SU-DHL-6 (cell line): ENCODE measurements around the gene MKNK2.

ENCODE experiments used
- H2AFZ ChIP-seq: fragments of 200-600 bp; sonication (generic); 2 replicates; pipeline ENCODE4 v1.6.1; 2014; ENCODE audit warnings: low read depth, mild to moderate bottlenecking, moderate library complexity, mixed read lengths, antibody characterized with exemption, low read length; ENCODE audit not compliant: severe bottlenecking
- H3F3A ChIP-seq: fragments of 200-600 bp; shearing (Covaris generic); 2 replicates; pipeline ENCODE4 v1.6.0; 2016; ENCODE audit warnings: antibody characterized with exemption, mild to moderate bottlenecking; ENCODE audit not compliant: insufficient read depth
- H3K27ac ChIP-seq: fragments of 200-600 bp; sonication (generic); 2 replicates; pipeline ENCODE4 v1.5.1; 2016; ENCODE audit warnings: low read depth, mild to moderate bottlenecking, low read length, moderate library complexity, mixed read lengths
- H3K27me3 ChIP-seq: fragments of 200-600 bp; sonication (generic), shearing (Covaris generic); 2 replicates; pipeline ENCODE4 v1.6.0; 2014; ENCODE audit warnings: mild to moderate bottlenecking, low read length
- H3K36me3 ChIP-seq: fragments of 200-600 bp; sonication (generic); 2 replicates; pipeline ENCODE4 v1.6.1; 2014; ENCODE audit warnings: mild to moderate bottlenecking, low read length, mixed read lengths
- H3K4me2 ChIP-seq: fragments of 300-600, 200-600 bp; shearing (Covaris generic), sonication (generic); 2 replicates; pipeline ENCODE4 v1.6.0; 2014; ENCODE audit warnings: low read length, low read depth, mild to moderate bottlenecking; ENCODE audit not compliant: poor library complexity, severe bottlenecking
- H3K4me3 ChIP-seq: fragments of 200-600 bp; sonication (generic); 2 replicates; pipeline ENCODE4 v1.5.1; 2014; ENCODE audit warnings: antibody characterized with exemption, low read length, mild to moderate bottlenecking, mixed read lengths; ENCODE audit not compliant: insufficient read depth, poor library complexity, severe bottlenecking
- H3K79me2 ChIP-seq: fragments of 200-600 bp; sonication (generic); 2 replicates; pipeline ENCODE4 v1.6.1; 2014; ENCODE audit warnings: mild to moderate bottlenecking, low read length, moderate library complexity; ENCODE audit not compliant: insufficient read depth
- H3K9ac ChIP-seq: fragments of 200-600 bp; sonication (generic); 2 replicates; pipeline ENCODE4 v1.7.0; 2014; ENCODE audit warnings: mild to moderate bottlenecking, low read length
- H3K9me2 ChIP-seq: fragments of 200-600 bp; sonication (generic); replicated peaks from 2 replicates; pipeline ENCODE4 v1.6.1; 2014; ENCODE audit warnings: low read length; ENCODE audit not compliant: insufficient read depth
- H3K9me3 ChIP-seq: fragments of 200-600 bp; sonication (generic); 2 replicates; pipeline ENCODE4 v1.6.1; 2014; ENCODE audit warnings: low read length, mixed read lengths; ENCODE audit not compliant: insufficient read depth
- H4K20me1 ChIP-seq: fragments of 200-600 bp; sonication (generic); 2 replicates; pipeline ENCODE4 v1.6.1; 2014; ENCODE audit warnings: low read depth, mild to moderate bottlenecking, antibody characterized with exemption, low read length, moderate library complexity, mixed read lengths
- CTCF ChIP-seq: fragments of 200-600 bp; sonication (generic); IDR thresholded peaks from one replicate; pipeline ENCODE4 v1.5.1; 2017; ENCODE audit warnings: antibody characterized with exemption, mild to moderate bottlenecking, low read length, moderate library complexity; ENCODE audit not compliant: insufficient read depth, poor library complexity, severe bottlenecking
- EZH2phosphoT487 ChIP-seq: fragments of 200-600 bp; sonication (generic), shearing (Covaris generic); conservative IDR thresholded peaks from 2 replicates; pipeline ENCODE4 v1.6.1; 2018; ENCODE audit warnings: mild to moderate bottlenecking, antibody characterized with exemption, low read length, moderate library complexity, mixed read lengths

The MKNK2 gene

DNA sequence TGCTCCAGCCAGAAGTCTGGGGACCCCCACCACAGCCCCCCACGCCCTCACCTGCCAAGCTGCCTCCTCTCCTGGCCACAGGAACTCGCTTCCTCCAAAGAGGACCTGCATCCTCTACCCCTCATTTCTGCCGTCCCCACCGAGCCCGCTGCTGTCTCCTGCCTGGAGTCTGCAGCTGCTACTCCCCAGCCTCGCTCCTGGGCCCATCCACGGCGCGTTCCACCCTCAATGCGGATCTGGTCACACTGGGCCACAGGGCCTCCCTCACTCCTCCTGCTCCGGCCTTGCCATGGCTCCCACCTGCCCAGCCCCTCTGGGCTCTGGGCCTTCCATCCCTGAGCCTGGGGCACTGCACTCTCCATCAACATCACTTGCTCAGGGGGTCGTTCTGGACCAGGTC lies 39.9 kb downstream of the MKNK2 start:
- Histone ChIP-seq H3K79me2 (0 out of 2 replicates have a peak, but pooled peaks cover 5% of the 10 kb centered on the region), H3K27ac (no peak overlapping the region), H3K36me3 (no peaks in the 10 kb centered on the region), H4K20me1 (no peaks in the 10 kb centered on the region), H3K9me2 (no peaks in the 10 kb centered on the region), H3K4me2 (no peak overlapping the region), H3K9ac (no peak overlapping the region), H3K9me3 (no peaks in the 10 kb centered on the region), H3K4me3 (no peak overlapping the region), H2AFZ (no peak overlapping the region), H3K27me3 (no peaks in the 10 kb centered on the region), H3F3A (0 out of 2 replicates have a peak, but pooled peaks cover 2% of the 10 kb centered on the region)
- TF ChIP-seq CTCF (no peak), EZH2phosphoT487 (no peak)

- Histone ChIP-seq H3F3A (no peaks in the 10 kb centered on the region), H3K4me3 (no peak overlapping the region), H3K9me2 (no peaks in the 10 kb centered on the region), H3K9me3 (no peaks in the 10 kb centered on the region), H3K36me3 (no peaks in the 10 kb centered on the region), H4K20me1 (no peaks in the 10 kb centered on the region), H2AFZ (no peak overlapping the region), H3K9ac (no peak overlapping the region), H3K4me2 (no peak overlapping the region), H3K79me2 (0 out of 2 replicates have a peak, but pooled peaks cover 5% of the 10 kb centered on the region), H3K27me3 (no peaks in the 10 kb centered on the region), H3K27ac (no peak overlapping the region)
- TF ChIP-seq CTCF (no peak), EZH2phosphoT487 (no peak)
These were observed 40.8 kb downstream of the MKNK2 start for GRCh38 chr19:2010135-2010668.

DNA sequence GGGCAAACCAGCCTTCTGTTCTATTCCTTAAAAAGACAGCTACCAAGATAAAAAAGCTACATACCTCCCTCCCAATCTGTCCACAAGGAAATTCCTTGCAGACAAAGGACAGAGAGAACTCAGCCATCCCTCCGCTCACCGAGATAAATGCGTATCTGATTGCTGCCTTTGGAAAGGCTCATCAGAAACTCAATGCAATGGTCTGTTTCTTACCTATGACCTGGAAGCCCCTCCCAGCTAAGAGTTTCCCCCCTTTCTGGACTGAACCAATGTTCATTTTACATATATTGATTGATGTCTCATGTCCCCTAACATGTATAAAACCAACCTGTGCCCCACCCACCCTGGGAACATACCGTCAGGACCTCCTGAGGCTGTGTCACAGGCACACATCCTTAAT lies 47.2 kb downstream of the MKNK2 start:
- Histone ChIP-seq H4K20me1 (no peaks in the 10 kb centered on the region), H3K27ac (no peak overlapping the region), H3K79me2 (no peaks in the 10 kb centered on the region), H3K9me3 (no peaks in the 10 kb centered on the region), H3F3A (no peaks in the 10 kb centered on the region), H3K4me3 (no peak overlapping the region), H3K9ac (no peak overlapping the region), H3K4me2 (no peak overlapping the region), H2AFZ (no peak overlapping the region), H3K27me3 (no peaks in the 10 kb centered on the region), H3K36me3 (no peaks in the 10 kb centered on the region), H3K9me2 (no peaks in the 10 kb centered on the region)
- TF ChIP-seq EZH2phosphoT487 = no peak

DNA sequence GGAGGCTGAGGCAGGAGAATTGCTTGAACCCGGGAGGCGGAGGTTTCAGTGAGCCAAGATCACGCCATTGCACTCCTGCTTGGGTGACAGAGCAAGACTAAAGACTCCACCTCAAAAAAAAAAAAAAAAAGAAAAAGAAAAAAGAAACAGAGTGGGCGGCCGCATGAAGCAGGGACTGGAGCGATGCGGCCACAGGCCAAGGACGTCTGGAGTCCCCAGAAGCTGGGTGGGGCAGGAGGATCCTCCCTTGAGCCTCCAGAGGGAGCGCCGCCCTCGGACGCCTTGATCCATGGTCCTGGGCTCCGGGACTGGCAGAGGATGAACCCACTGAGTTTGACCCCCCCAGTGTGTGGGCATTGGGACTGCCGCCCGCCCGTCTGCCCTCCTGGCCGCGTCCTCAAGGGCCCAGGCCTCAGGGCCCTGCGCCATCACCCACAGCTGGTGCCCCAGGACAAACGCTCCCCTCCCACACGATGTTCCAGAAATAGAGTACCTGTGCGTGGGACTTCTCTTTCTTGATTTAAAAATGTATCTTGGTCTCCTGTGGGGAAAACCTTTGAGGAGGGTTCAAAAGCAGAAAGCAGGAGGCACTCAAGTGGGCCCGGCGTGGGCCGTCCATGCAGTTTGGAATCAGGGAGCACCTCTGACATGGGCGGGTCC lies 51.1 kb downstream of the MKNK2 start:
- TF ChIP-seq EZH2phosphoT487 = no peak
- TF ChIP-seq CTCF = no peak
- no peak overlapping the region for H2AFZ ChIP-seq
- H3K4me2 ChIP-seq = no peak overlapping the region
- no peaks in the 10 kb centered on the region for H3K9me2 ChIP-seq
- peaks cover 2% of the 10 kb centered on the region; the same call in 1 of the 2 replicates for H3K36me3 ChIP-seq
- H3K9me3 ChIP-seq = no peaks in the 10 kb centered on the region
- no peak overlapping the region for H3K9ac ChIP-seq
- no peaks in the 10 kb centered on the region for H4K20me1 ChIP-seq
- no peaks in the 10 kb centered on the region for H3K79me2 ChIP-seq
- H3K4me3 ChIP-seq = no peak overlapping the region
- no peaks in the 10 kb centered on the region for H3K27me3 ChIP-seq
- H3K27ac ChIP-seq = no peak overlapping the region
- H3F3A ChIP-seq = peaks cover 7% of the 10 kb centered on the region; the same call in 1 of the 2 replicates
